Ramos (cell line): Measurements from ENCODE around the gene GCNT1.
"Not testable (repeated sequence)": the region's sequence is repeated elsewhere in the genome, so short reads cannot be mapped to it uniquely, and the experiment has no call there.

Experiments used
- in situ Hi-C: fragments of 300-500 bp; cut with MboI; formaldehyde crosslinking; loops from one replicate; pipeline ENCODE4 v1.14.3; 2022; ENCODE audit warnings: low sequenced_read_pairs; ENCODE audit not compliant: unreplicated experiment

GCNT1 gene

GRCh38 chr9:76478226-76478625 lies 19.2 kb downstream of the GCNT1 start:
- in situ Hi-C loops: no loop called here

GRCh38 chr9:76479337-76479736 lies 20.4 kb downstream of the GCNT1 start:
- in situ Hi-C loops: not testable (repeated sequence)

- in situ Hi-C loops: no loop called here
Measured at GRCh38 chr9:76486151-76486550, 27.2 kb downstream of the GCNT1 start.

- in situ Hi-C loops: no loop called here
Measured at GRCh38 chr9:76490249-76490990, 31.4 kb downstream of the GCNT1 start.

- in situ Hi-C loops: not testable (repeated sequence)
Measured at GRCh38 chr9:76491056-76491455, 32.1 kb downstream of the GCNT1 start.

GRCh38 chr9:76493496-76493895 lies 34.5 kb downstream of the GCNT1 start:
- in situ Hi-C loops: not testable (repeated sequence)

GRCh38 chr9:76500061-76500460 lies 41.1 kb downstream of the GCNT1 start:
- in situ Hi-C loops: no loop called here

GRCh38 chr9:76502746-76503145 lies 43.8 kb downstream of the GCNT1 start:
- in situ Hi-C loops: no loop called here

GRCh38 chr9:76510041-76510440 lies 51.1 kb downstream of the GCNT1 start:
- in situ Hi-C loops: no loop called here

GRCh38 chr9:76510446-76510845 lies 51.5 kb downstream of the GCNT1 start:
- in situ Hi-C loops: no loop called here

GRCh38 chr9:76512826-76513225 lies 53.8 kb downstream of the GCNT1 start:
- in situ Hi-C loops: no loop called here

GRCh38 chr9:76516350-76516749 lies 57.4 kb downstream of the GCNT1 start:
- in situ Hi-C loops: no loop called here

- in situ Hi-C loops: no loop called here
Measured at GRCh38 chr9:76516871-76517270, 57.9 kb downstream of the GCNT1 start.

GRCh38 chr9:76519075-76519835 lies 60.3 kb downstream of the GCNT1 start:
- in situ Hi-C loops: no loop called here

GRCh38 chr9:76521244-76521681 lies 62.3 kb downstream of the GCNT1 start:
- in situ Hi-C loops: no loop called here

GRCh38 chr9:76521906-76522305 lies 62.9 kb downstream of the GCNT1 start:
- in situ Hi-C loops: no loop called here

- in situ Hi-C loops: not testable (repeated sequence)
Measured at GRCh38 chr9:76523617-76524200, 64.7 kb downstream of the GCNT1 start.

- in situ Hi-C loops: no loop called here
Measured at GRCh38 chr9:76525196-76525595, 66.2 kb downstream of the GCNT1 start.

GRCh38 chr9:76526026-76526425 lies 67.0 kb downstream of the GCNT1 start:
- in situ Hi-C loops: no loop called here

- in situ Hi-C loops: no loop called here
Measured at GRCh38 chr9:76528056-76528455, 69.1 kb downstream of the GCNT1 start.

GRCh38 chr9:76528642-76529190 lies 69.7 kb downstream of the GCNT1 start:
- in situ Hi-C loops: no loop called here
